Neural progenitor cell (in vitro differentiated cells): ENCODE measurements around the gene ARHGEF40. TPM values are rescaled to one million over a fixed set of nuclear protein-coding genes. Genes with fewer than 3 reads are reported as not detected.

Source experiments
- DNase-seq: peaks from one replicate; pipeline ENCODE4 v3.0.0-alpha.2; 2016; ENCODE audit warnings: low spot score
- H2AFZ ChIP-seq: fragments of 200-600 bp; sonication (generic); replicated peaks from 2 replicates; pipeline ENCODE4 v1.6.1; 2016; ENCODE audit warnings: antibody characterized with exemption
- H3F3A ChIP-seq: fragments of 200-600 bp; sonication (generic); 2 replicates; pipeline ENCODE4 v1.6.1; 2016; ENCODE audit warnings: antibody characterized with exemption, low read depth
- H3K27ac ChIP-seq: fragments of 200-600 bp; sonication (generic); 2 replicates; pipeline ENCODE4 v1.5.1; 2016; ENCODE audit warnings: mild to moderate bottlenecking
- H3K27me3 ChIP-seq: fragments of 200-600 bp; sonication (generic); 2 replicates; pipeline ENCODE4 v1.6.1; 2016; ENCODE audit warnings: mild to moderate bottlenecking, moderate library complexity
- H3K36me3 ChIP-seq: fragments of 200-600 bp; sonication (generic); 2 replicates; pipeline ENCODE4 v1.5.1; 2016
- H3K4me1 ChIP-seq: fragments of 200-600 bp; sonication (generic); 2 replicates; pipeline ENCODE4 v1.6.1; 2016; ENCODE audit warnings: mixed run types
- H3K4me2 ChIP-seq: fragments of 200-600 bp; sonication (generic); 2 replicates; pipeline ENCODE4 v1.6.1; 2016
- H3K4me3 ChIP-seq: fragments of 200-600 bp; sonication (generic); 2 replicates; pipeline ENCODE4 v1.5.1; 2016
- H3K79me2 ChIP-seq: fragments of 200-600 bp; sonication (generic); 2 replicates; pipeline ENCODE4 v1.6.1; 2016; ENCODE audit warnings: low read depth
- H3K9ac ChIP-seq: fragments of 200-600 bp; sonication (generic); 2 replicates; pipeline ENCODE4 v1.6.1; 2016
- H3K9me3 ChIP-seq: fragments of 200-600 bp; sonication (generic); 2 replicates; pipeline ENCODE4 v1.5.1; 2016; ENCODE audit warnings: low read depth
- H4K20me1 ChIP-seq: fragments of 200-600 bp; sonication (generic); 2 replicates; pipeline ENCODE4 v1.6.1; 2016; ENCODE audit warnings: low read depth
- H3K27ac Mint-ChIP-seq: 3 replicates; pipeline ENCODE4 v1.8.0; 2021; ENCODE audit warnings: mixed read lengths
- H3K27me3 Mint-ChIP-seq: 2 replicates; pipeline ENCODE4 v1.8.0; 2022; ENCODE audit warnings: low read depth, mild to moderate bottlenecking, inconsistent platforms, moderate library complexity, mixed read lengths; ENCODE audit not compliant: insufficient read depth
- H3K36me3 Mint-ChIP-seq: 3 replicates; pipeline ENCODE4 v1.8.0; 2021; ENCODE audit warnings: mixed read lengths
- H3K4me1 Mint-ChIP-seq: 3 replicates; pipeline ENCODE4 v1.8.0; 2021; ENCODE audit warnings: mixed read lengths
- H3K4me3 Mint-ChIP-seq: 3 replicates; pipeline ENCODE4 v1.8.0; 2021; ENCODE audit warnings: mild to moderate bottlenecking, moderate library complexity, mixed read lengths
- H3K9me3 Mint-ChIP-seq: 3 replicates; pipeline ENCODE4 v1.8.0; 2020; ENCODE audit warnings: mixed read lengths
- CTCF ChIP-seq: fragments of 200-600 bp; sonication (generic); IDR thresholded peaks from 2 replicates; pipeline ENCODE4 v1.5.1; 2017; ENCODE audit warnings: antibody characterized with exemption, mild to moderate bottlenecking
- EZH2 ChIP-seq: fragments of 200-600 bp; sonication (generic); IDR thresholded peaks from 2 replicates; pipeline ENCODE4 v1.6.1; 2017; ENCODE audit warnings: antibody characterized with exemption, mild to moderate bottlenecking, moderate library complexity
- microRNA-seq: library from miRNA; unstranded; fragments of <30 nt; microRNA quantifications from one replicate; pipeline ENCODE4, GENCODE V29; 2016
- small RNA-seq: library from RNA; depleted of rRNA; stranded (forward); fragments of <200 nt; gene quantifications from one replicate; pipeline ENCODE3, GENCODE V24; 2015
- total RNA-seq: library from RNA; depleted of rRNA; stranded (reverse); fragments of >200 nt; gene quantifications from 2 replicates; pipeline ENCODE4 v1.2.3, GENCODE V29; 2015; ENCODE audit warnings: low replicate concordance

The ARHGEF40 gene
- total RNA-seq, 1 donor from 2014 or later = 15.0 TPM

GRCh38 chr14:21136024-21136423 lies 65.9 kb downstream of the ARHGEF40 start:
- Histone ChIP-seq H3K4me1 (peaks cover 3% of the 10 kb centered on the region), H3K4me2 (no peak overlapping the region), H3K79me2 (no peaks in the 10 kb centered on the region), H3F3A (no peaks in the 10 kb centered on the region), H3K4me3 (no peak overlapping the region), H3K9me3 (no peaks in the 10 kb centered on the region), H3K9ac (no peak overlapping the region), H3K27ac (no peak overlapping the region), H3K36me3 (no peaks in the 10 kb centered on the region), H4K20me1 (no peaks in the 10 kb centered on the region), H2AFZ (no peak overlapping the region), H3K27me3 (no peaks in the 10 kb centered on the region)
- Mint-ChIP-seq H3K36me3 (no peaks in the 10 kb centered on the region), H3K27ac (no peak overlapping the region), H3K27me3 (peaks cover 8% of the 10 kb centered on the region), H3K9me3 (no peaks in the 10 kb centered on the region), H3K4me3 (no peak overlapping the region), H3K4me1 (no peaks in the 10 kb centered on the region)
- TF ChIP-seq EZH2 = no peak
- peak; percentile 84 for TF ChIP-seq CTCF
- peak; percentile 6 for DNase-seq

Small RNA genes lying within 50 kb of the gene (microRNA-seq; reads per million reads assigned to microRNA genes)
- gene MIR6717 = not detected

Small RNA genes lying within 50 kb of the gene (small RNA-seq; reads per million reads assigned to genes)
- not detected for gene RNU6-252P

Other genes with a start within 250 kb of the ARHGEF40 start
- gene RNASE3, start 178.9 kb upstream of the ARHGEF40 start, total RNA-seq = not detected in 2 replicates
- gene RNASE2, start 114.8 kb upstream of the ARHGEF40 start, total RNA-seq = not detected in 2 replicates
- 126 and 155 TPM in 2 replicates for gene METTL17, start 80.3 kb upstream of the ARHGEF40 start, total RNA-seq
- not detected in 2 replicates for gene SLC39A2, start 71.0 kb upstream of the ARHGEF40 start, total RNA-seq
- gene NDRG2, start 45.2 kb upstream of the ARHGEF40 start, total RNA-seq = 1.3 and 2.0 TPM in 2 replicates
- not detected in 2 replicates for gene TPPP2, start 40.1 kb upstream of the ARHGEF40 start, total RNA-seq
- gene RNASE13, start 35.5 kb upstream of the ARHGEF40 start, total RNA-seq = 0.12 TPM in 1 of 2 replicates, not detected in the other
- not detected in 2 replicates for gene RNASE7, start 27.9 kb upstream of the ARHGEF40 start, total RNA-seq
- not detected in 2 replicates for gene RNASE8, start 12.5 kb upstream of the ARHGEF40 start, total RNA-seq
- 46.2 and 231 TPM in 2 replicates for gene ZNF219, start 28.4 kb downstream of the ARHGEF40 start, total RNA-seq
- gene TMEM253, start 30.8 kb downstream of the ARHGEF40 start, total RNA-seq = 0.22 and 1.3 TPM in 2 replicates
- under 0.01 TPM in 1 of 2 replicates, not detected in the other for gene OR5AU1, start 85.8 kb downstream of the ARHGEF40 start, total RNA-seq
- gene HNRNPC, start 199.1 kb downstream of the ARHGEF40 start, total RNA-seq = 1,681 and 1,872 TPM in 2 replicates
- gene RPGRIP1, start 209.8 kb downstream of the ARHGEF40 start, total RNA-seq = 0.47 and 3.4 TPM in 2 replicates